K562 (cell line): ENCODE data around the gene WDR93. TPM values are rescaled to one million over a fixed set of nuclear protein-coding genes. Genes with fewer than 3 reads are reported as not detected.
A peak's percentile ranks its signal among the peaks of the same experiment; 100 is the strongest.

ENCODE experiments used
- HDAC6 ChIP-seq: IDR thresholded peaks from 2 replicates; pipeline ENCODE4 v1.6.1; 2012; ENCODE audit warnings: low read depth, mild to moderate bottlenecking, control low read depth, inconsistent platforms, low read length, moderate library complexity
- SMC3 ChIP-seq: conservative IDR thresholded peaks from 2 replicates; pipeline ENCODE4 v1.6.1; 2011; ENCODE audit warnings: low read depth, low read length, improper control_type of control experiment; ENCODE audit not compliant: insufficient read depth
- THRB ChIP-seq: fragments of 450-650 bp; formaldehyde crosslinking; conservative IDR thresholded peaks from 2 replicates; pipeline ENCODE4 v1.4.0; 2022; ENCODE audit warnings: mild to moderate bottlenecking, missing genetic modification characterization
- XRCC5 ChIP-seq: fragments of 200-400 bp; formaldehyde crosslinking; IDR thresholded peaks from 2 replicates; pipeline ENCODE4 v1.6.1; 2017; ENCODE audit warnings: low read depth, mild to moderate bottlenecking, low read length
- ZBTB7A ChIP-seq: IDR thresholded peaks from 2 replicates; pipeline ENCODE4 v1.6.1; 2011; ENCODE audit warnings: low read depth, mild to moderate bottlenecking, low read length, moderate library complexity, borderline replicate concordance; ENCODE audit not compliant: control insufficient read depth
- polyA plus RNA-seq, 8 experiments: library from polyadenylated mRNA; depleted of rRNA in 4 of 8; stranded (reverse) in 5 of 8; unstranded in 3 of 8; fragments of >200 nt; fragmentation: Nextera tagmentation in 2 of 8; fragmentation: Illumina TruSeq in 1 of 8; extraction: Ambion mirVana in 2 of 8; extraction: Trizol in 1 of 8; gene quantifications; 2 replicates each; pipeline versions ENCODE4 v1.2.1 to v1.2.3, GENCODE V29; 2011 to 2014; ENCODE audit warnings: inconsistent platforms in 1 of 8, missing spikeins in 1 of 8
- total RNA-seq, 7 experiments: library from RNA; depleted of rRNA in 6 of 7; stranded (reverse); fragments of >200 nt in 6 of 7; fragmentation: Illumina TruSeq in 2 of 7; extraction: Trizol in 2 of 7; gene quantifications; 2 replicates each; pipeline versions ENCODE4 v1.2.1 to v1.2.3, GENCODE V29; 2011 to 2021; ENCODE audit warnings: low replicate concordance in 1 of 7
- TF ChIP-seq, protein P1 (sequence below), 2 experiments: fragments of 450-650 bp; formaldehyde crosslinking in 1 of 2; IDR thresholded peaks; 2 replicates each; pipeline versions ENCODE4 v1.4.0 to v1.6.1; 2014 to 2020; ENCODE audit warnings: mild to moderate bottlenecking in 2 of 2, borderline replicate concordance in 1 of 2, low read depth in 1 of 2
- TF ChIP-seq, protein P2 (sequence below), 3 experiments: IDR thresholded peaks in 2 of 3; conservative IDR thresholded peaks in 1 of 3; 2 replicates each; pipeline ENCODE4 v1.5.1; 2011 to 2012; ENCODE audit warnings: low read length in 3 of 3, mild to moderate bottlenecking in 3 of 3, control low read depth in 2 of 3, improper control_type of control experiment in 1 of 3, inconsistent platforms in 1 of 3, low read depth in 1 of 3, mixed read lengths in 1 of 3, moderate library complexity in 1 of 3; ENCODE audit not compliant: insufficient read depth in 2 of 3
- TF ChIP-seq, protein P3 (sequence below): IDR thresholded peaks from 2 replicates; pipeline ENCODE4 v1.6.1; 2011; ENCODE audit warnings: borderline replicate concordance, low read depth, mild to moderate bottlenecking, moderate library complexity, low read length; ENCODE audit not compliant: insufficient read depth, poor library complexity, severe bottlenecking

WDR93 gene
- total and polyA plus RNA-seq, 9 of the 15 experiments (the other 6 are each of a cell fraction or from before 2014, with no cell fraction given) = not detected

DNA sequence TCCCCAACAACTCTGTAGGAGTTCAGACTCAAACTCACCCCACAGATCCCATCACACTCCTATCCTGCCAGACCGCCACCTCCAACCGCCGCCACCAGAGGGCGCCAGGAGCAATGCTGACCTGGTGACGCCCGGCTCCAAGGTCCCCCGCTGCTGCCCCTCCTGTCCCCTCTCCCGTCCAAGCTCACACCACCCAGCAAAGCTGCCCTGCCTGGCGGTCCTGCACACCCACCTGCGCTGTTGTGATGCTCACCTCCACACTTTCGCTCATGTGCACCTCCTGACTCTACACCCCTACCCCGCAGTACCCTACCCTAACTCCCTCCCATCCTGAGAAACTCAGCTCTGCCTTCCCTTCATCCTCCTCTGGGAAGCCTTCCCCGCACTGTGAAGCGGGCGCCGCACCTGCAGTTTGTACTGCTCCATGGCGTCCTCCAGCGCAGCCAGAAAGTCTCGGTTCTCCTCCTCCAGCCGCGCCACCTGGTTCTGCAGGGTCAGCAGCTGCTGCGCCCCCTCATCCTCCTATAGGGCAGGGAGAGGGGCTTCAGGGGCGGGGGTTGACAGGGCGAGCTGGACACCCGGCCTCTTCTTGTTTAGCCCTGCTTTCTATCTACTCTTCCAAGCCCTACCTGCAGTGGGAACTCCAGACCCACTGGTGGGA lies 43.3 kb upstream of the WDR93 start (continued):
- TF ChIP-seq, protein P1, sequence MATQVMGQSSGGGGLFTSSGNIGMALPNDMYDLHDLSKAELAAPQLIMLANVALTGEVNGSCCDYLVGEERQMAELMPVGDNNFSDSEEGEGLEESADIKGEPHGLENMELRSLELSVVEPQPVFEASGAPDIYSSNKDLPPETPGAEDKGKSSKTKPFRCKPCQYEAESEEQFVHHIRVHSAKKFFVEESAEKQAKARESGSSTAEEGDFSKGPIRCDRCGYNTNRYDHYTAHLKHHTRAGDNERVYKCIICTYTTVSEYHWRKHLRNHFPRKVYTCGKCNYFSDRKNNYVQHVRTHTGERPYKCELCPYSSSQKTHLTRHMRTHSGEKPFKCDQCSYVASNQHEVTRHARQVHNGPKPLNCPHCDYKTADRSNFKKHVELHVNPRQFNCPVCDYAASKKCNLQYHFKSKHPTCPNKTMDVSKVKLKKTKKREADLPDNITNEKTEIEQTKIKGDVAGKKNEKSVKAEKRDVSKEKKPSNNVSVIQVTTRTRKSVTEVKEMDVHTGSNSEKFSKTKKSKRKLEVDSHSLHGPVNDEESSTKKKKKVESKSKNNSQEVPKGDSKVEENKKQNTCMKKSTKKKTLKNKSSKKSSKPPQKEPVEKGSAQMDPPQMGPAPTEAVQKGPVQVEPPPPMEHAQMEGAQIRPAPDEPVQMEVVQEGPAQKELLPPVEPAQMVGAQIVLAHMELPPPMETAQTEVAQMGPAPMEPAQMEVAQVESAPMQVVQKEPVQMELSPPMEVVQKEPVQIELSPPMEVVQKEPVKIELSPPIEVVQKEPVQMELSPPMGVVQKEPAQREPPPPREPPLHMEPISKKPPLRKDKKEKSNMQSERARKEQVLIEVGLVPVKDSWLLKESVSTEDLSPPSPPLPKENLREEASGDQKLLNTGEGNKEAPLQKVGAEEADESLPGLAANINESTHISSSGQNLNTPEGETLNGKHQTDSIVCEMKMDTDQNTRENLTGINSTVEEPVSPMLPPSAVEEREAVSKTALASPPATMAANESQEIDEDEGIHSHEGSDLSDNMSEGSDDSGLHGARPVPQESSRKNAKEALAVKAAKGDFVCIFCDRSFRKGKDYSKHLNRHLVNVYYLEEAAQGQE (IDR thresholded peaks at IDR 0.05; ENCODE audit: borderline replicate concordance) = 0 out of 2 replicates have a peak, but pooled peaks have one; percentile 22
- TF ChIP-seq, protein P1 (CRISPR knock-in tag; IDR thresholded peaks at IDR 0.05; ENCODE audit: low read depth) = no peak
- TF ChIP-seq, protein P2, sequence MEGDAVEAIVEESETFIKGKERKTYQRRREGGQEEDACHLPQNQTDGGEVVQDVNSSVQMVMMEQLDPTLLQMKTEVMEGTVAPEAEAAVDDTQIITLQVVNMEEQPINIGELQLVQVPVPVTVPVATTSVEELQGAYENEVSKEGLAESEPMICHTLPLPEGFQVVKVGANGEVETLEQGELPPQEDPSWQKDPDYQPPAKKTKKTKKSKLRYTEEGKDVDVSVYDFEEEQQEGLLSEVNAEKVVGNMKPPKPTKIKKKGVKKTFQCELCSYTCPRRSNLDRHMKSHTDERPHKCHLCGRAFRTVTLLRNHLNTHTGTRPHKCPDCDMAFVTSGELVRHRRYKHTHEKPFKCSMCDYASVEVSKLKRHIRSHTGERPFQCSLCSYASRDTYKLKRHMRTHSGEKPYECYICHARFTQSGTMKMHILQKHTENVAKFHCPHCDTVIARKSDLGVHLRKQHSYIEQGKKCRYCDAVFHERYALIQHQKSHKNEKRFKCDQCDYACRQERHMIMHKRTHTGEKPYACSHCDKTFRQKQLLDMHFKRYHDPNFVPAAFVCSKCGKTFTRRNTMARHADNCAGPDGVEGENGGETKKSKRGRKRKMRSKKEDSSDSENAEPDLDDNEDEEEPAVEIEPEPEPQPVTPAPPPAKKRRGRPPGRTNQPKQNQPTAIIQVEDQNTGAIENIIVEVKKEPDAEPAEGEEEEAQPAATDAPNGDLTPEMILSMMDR (IDR thresholded peaks at IDR 0.05 in 2 of 3, conservative IDR thresholded peaks at IDR 0.05 in 1 of 3; ENCODE audit: insufficient read depth in 2 of 3, low read depth in 1 of 3, low read length in 3 of 3) = peak; percentile 82 to 93 (median 83)
- TF ChIP-seq HDAC6 (no peak), SMC3 (peak; percentile 55), THRB (CRISPR knock-in tag) (peak; percentile 66; the same call in 1 of the 2 replicates), XRCC5 (0 out of 2 replicates have a peak, but pooled peaks have one; percentile 58), ZBTB7A (peak; percentile 40; the same call in 1 of the 2 replicates)
- TF ChIP-seq, protein P3, sequence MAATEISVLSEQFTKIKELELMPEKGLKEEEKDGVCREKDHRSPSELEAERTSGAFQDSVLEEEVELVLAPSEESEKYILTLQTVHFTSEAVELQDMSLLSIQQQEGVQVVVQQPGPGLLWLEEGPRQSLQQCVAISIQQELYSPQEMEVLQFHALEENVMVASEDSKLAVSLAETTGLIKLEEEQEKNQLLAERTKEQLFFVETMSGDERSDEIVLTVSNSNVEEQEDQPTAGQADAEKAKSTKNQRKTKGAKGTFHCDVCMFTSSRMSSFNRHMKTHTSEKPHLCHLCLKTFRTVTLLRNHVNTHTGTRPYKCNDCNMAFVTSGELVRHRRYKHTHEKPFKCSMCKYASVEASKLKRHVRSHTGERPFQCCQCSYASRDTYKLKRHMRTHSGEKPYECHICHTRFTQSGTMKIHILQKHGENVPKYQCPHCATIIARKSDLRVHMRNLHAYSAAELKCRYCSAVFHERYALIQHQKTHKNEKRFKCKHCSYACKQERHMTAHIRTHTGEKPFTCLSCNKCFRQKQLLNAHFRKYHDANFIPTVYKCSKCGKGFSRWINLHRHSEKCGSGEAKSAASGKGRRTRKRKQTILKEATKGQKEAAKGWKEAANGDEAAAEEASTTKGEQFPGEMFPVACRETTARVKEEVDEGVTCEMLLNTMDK = peak; percentile 87
